Activated CD8-positive, alpha-beta memory T cell treated with anti-CD3 and anti-CD28 coated beads for 4 hours (primary cell): Measurements from ENCODE around the gene SLC7A7.
"Not testable (repeated sequence)": the region's sequence is repeated elsewhere in the genome, so short reads cannot be mapped to it uniquely, and the experiment has no call there.

ENCODE experiments used
- DNase-seq, 2 donors: peaks; one replicate each; pipeline ENCODE4 v3.0.0-alpha.2; 2020; ENCODE audit warnings: low read depth in 2 of 2

SLC7A7 gene

GRCh38 chr14:22757972-22758650 lies 57.1 kb downstream of the SLC7A7 start:
- not testable (repeated sequence) for DNase-seq

- DNase-seq = no peak
Observed at GRCh38 chr14:22753586-22753985, 61.6 kb downstream of the SLC7A7 start.

DNA sequence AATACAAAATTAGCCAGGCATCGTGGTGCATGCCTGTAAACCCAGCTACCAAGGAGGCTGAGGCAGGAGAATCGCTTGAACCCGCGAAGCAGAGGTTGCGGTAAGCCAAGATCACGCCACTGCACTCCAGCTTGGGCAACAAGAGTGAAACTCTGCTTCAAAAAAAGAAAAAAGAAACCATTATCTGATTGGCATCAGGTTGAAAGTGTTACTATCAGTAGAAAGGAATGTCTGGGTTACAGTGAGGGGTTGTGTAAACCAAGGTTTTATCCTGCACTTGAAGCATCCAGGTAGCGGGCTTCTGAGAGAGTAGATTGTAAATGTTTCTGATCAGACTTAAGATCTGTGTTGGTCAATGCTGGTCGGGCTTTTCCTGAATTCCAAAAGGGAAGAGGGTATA lies 62.8 kb downstream of the SLC7A7 start:
- no peak for DNase-seq

DNA sequence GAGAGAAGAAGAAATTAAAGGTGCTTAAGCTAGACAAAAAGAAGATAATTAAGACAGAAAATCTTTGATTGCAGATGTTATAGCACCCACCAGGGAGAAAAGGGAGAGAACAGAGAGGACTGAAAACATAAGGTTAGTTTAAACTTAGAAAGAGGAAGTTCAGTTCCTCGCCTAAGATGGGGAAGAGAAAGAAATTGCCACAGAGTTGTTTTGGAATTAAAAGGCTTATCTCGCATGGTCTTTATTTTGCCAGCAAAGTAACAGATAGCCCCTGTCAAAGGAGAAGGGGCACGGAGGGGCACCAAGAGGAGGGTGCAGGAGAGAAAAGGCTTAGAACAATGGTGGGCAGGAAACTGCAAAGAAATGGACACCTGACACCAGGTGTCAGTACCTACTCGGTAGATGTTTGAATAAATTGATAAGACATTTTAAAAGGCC lies 66.6 kb downstream of the SLC7A7 start:
- DNase-seq = no peak

- DNase-seq = no peak
Observed at GRCh38 chr14:22748206-22748605, 67.0 kb downstream of the SLC7A7 start.

- no peak for DNase-seq
Observed at GRCh38 chr14:22747769-22748168, 67.5 kb downstream of the SLC7A7 start.

DNA sequence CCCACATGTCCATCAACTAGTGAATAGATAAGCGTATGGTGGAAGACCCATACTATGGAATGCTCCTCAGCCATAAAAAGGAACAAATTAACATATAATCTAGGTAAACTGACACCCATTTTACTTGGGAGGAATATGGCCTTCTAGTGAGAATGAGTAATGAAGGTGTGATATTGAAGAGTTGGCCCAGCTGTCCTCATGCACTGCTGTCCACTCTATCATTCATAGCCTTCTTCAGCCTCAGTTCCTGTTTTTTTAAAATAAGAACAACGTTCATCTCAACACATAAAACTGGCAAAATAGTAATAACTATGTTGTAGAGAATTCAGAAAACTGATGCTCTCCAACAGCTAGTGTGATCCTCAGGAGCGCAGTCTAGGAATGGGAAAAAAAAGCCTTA lies 75.2 kb downstream of the SLC7A7 start:
- DNase-seq = no peak

DNA sequence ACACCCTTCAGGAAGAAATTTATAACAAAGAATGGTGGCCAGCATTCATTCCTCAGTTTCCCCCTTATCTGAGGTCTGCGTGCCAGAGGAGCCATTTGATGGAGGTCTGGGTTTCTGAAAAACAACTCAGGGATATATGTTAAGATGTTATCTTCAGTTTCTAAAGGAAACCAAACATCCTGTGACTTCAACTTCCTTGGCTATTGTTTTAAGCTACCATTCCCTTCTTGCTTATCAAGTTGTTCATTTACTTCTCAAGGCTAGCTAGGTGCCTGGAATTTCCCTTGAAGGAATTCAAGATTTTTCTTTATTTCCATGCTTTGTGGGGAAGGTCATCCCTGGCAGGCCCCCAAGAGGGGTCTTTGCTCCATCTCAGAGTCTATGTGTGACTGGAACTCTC lies 75.8 kb downstream of the SLC7A7 start:
- DNase-seq = no peak

DNA sequence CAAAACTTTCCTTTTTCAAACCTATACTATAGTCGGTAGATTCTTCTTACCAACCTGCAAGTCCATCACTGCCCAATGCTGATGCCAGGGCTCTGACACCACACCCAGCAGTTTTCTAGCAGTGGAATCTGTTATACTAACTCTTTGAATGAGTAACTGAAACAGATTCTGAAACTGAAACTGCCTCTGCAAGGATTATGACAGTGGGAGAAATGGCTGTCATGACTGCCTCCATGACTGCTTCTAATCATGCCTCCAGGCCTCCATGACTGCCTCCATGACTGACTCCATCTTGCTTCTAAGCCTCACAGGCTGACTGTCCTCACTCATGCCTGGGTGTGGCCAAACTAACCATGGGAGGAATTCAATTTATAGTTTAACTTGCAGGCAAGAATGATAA lies 78.2 kb downstream of the SLC7A7 start:
- DNase-seq = no peak

- DNase-seq = not testable (repeated sequence)
Observed at GRCh38 chr14:22736384-22736783, 78.9 kb downstream of the SLC7A7 start.

DNA sequence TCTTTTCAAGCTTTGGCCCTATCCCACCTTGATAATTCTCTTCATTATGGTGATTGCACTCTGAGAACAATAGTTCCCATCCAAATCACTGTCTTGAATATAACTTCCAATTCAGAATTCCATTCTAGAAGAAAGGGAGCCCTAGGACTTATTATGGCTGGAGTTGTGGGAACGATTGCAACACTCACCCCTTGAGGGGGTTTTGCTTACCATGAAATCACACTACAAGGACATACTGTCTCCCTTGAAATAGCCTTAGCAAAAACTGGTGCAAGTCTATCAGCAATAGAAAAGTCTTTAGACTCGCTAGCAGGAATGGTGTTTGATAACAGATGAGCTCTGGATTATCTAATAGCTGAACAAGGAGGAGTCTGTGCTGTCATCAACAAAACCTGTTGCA lies 80.1 kb downstream of the SLC7A7 start:
- DNase-seq = no peak

DNA sequence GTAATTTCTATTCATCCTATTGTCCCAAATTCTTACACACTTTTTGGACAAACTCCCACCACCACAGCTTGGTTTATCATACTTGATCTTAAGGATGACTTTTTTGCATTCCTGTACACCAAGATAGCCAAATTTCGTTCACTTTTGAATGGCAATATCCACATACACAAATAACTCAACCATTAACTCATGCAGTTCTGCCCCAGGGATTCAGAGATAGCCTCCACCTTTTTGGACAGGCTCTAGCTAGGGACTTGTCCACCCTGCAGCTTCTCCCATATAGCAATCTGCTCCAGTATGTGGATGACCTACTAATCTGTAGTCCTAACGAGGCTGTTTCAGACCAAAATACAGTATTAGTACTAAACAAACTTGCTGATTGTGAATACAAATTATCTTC lies 81.4 kb downstream of the SLC7A7 start:
- DNase-seq = no peak

- not testable (repeated sequence) for DNase-seq
Observed at GRCh38 chr14:22732062-22732461, 83.2 kb downstream of the SLC7A7 start.

- DNase-seq = no peak
Observed at GRCh38 chr14:22726012-22726411, 89.2 kb downstream of the SLC7A7 start.

GRCh38 chr14:22725374-22725773 lies 89.9 kb downstream of the SLC7A7 start:
- DNase-seq = not testable (repeated sequence)

- DNase-seq = not testable (repeated sequence)
Observed at GRCh38 chr14:22724847-22725246, 90.4 kb downstream of the SLC7A7 start.

- DNase-seq = no peak
Observed at GRCh38 chr14:22723815-22724214, 91.4 kb downstream of the SLC7A7 start.
